NCI-H2171 treated with DMSO at 0.1 percent for 48 hours (cell line): ENCODE measurements around the gene HIBCH.
"Not testable (repeated sequence)": the region's sequence is repeated elsewhere in the genome, so short reads cannot be mapped to it uniquely, and the experiment has no call there.

Experiments
- DNase-seq: peaks from one replicate; lab custom pipeline; 2025; lab: John Stamatoyannopoulos, UW

The HIBCH gene

DNA sequence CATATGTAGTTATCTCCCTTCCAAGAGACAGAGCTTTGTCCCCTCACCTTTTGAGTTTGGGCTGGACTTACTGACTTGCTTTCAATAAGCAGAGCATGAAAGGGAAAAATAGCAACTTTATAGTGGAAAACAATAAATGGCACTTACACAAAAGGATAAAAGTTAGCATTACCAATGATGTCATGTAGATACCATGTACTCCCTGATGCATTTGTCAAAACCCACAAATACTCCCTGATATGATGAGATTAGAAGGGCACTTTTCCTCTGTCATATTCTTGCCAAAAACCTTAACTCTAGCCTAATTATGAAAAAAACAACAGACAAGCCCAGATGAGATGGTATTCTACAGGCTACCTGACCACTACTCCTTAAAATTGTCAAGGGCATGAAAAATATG is 16.0 kb downstream of the HIBCH start:
- no peak for DNase-seq

DNA sequence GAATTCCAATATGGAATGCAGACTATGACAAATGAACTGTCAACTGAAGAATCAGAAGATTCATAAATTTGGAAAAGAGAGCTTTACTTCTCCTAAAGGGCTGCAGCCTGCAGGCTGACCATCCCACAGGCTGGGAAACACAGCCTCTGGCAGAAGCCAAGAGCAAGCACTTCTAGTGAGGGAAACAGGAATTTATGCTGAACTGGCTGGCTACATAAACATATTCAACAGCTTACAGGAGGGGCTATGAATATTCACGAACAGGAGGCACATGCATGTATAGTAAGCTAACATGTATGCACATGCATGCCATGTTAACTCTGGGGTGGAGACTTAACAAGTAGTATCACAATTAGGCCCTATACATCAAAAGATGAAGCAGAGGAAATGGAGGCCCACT is 17.6 kb downstream of the HIBCH start:
- DNase-seq: no peak

DNA sequence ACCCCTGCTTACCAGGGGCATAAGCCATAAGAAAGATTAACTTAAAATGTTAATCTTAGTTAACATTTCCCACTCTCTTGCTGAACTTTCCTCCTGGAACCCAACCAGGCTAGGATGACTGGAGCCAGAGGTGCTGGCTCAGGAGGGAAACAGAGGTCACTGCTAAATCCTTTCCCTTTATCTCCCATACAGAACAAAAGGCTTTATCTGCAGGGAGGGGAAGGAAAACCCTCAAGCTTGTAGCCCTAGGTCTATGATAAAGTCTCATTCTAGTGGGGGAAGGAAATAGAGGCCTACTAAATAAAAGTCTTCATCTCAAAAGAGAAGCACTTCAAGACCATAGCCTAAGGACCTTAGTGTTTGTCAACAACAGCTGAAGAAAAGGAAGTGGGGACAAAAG is 18.6 kb downstream of the HIBCH start:
- no peak for DNase-seq

DNA sequence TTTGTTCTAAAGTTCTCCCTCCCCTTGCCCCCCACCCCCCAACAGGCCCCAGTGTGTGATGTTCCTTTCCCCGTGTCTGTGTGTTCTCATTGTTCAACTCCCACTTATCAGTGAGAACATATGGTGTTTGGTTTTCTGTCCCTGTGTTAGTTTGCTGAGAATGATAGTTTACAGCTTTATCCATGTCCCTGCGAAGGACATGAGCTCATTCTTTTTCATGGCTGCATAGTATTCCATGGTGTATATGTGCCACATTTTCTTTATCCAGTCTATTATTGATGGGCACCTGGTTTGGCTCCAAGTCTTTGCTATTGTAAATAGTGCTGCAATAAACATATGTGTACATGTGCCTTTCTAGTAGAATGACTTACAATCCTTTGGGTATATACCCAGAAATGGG is 21.7 kb downstream of the HIBCH start:
- not testable (repeated sequence) for DNase-seq

DNA sequence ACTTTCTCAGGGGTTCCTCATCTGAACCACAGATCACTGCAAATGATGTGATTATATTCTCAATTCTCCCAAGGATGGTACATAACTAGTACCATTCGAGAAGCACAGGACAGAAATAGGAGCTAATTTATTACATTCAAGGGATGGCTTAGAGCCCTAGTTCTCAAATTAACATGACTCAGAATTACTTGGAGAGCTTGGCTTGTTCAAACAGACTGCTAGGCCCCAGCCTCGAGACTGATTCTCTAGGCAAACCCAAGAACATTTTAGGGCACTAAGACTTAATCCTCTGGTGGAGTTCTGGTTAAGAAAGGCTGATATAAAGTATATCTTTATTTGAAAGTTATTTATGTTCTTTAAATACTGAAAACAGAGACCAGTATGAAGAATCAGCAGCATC is 35.8 kb downstream of the HIBCH start:
- DNase-seq: no peak

DNA sequence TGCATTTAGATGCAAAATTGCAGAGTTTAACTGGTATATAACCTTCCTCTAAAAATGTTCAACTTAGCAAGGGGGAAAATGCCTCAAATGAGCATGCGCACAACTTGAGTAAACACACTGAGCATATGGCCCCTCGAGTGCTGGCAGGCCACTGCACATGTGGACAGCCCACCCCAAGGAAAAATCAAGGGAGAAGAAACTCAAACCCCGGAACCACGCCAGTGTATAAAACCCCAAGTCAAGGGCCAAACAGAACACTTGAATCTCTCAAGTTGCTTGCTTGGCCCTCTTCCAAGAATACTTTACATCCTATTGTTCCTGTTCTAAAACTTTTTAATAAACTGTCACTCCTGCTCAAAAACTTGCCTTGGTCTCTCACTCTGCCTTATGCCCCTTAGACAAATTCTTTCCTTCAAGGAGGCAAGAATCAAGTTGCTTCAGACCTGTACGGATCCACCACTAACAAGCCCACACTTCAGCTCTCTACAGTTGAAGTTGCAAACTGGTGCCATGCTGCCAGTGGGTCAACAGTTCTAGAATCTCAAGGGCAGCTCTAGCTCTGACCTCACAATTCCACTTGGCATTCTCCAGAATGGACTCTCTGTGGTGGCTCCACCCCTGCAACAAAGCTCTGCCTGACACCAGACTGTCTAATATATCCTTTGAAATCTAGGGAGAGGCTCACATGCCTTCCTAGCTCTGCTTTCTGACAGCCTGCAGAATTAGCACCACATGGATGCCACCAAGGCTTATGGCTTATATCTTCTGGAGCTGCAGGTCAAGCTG is 38.9 kb downstream of the HIBCH start:
- DNase-seq: no peak

DNA sequence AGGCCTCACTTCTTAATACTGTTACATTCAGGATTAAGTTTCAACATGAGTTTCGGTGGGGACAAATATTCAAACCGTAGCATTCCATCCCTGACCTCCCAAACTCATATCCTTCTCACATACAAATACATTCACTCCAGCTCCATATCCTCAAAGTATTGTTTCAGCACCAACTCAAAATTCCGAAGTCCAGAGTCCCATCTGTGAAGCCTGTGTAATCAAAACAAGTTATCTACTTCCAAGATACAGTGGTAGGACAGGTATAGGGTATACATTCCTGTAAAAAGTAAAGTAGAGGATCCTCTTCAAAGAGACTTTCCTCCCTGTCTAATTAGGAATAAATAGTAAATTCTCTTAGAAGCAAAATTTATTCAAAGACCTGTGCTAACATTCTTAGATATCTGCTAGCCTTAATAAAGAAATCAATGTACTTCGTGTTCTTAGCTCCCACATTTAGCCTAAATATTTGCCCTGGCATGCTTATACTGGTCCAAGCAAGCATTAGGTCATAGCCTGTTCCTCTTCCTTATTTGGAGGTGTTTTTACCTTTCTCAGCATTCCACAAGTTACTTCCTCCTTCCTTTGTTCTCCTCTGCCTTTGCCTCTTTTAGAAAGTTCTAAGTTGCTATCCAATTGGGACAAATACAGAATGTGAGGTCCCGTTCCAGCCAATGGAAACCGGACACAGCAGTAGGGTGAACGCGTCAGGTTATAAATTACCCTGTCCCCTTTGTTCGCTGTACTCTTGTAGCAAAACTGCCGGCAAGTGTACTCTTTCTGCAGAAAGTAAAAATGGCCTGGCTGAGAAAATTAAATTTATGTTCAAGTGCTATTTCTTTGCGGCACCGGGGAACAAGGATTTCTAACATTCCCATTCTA is 40.1 kb downstream of the HIBCH start:
- not testable (repeated sequence) for DNase-seq

DNA sequence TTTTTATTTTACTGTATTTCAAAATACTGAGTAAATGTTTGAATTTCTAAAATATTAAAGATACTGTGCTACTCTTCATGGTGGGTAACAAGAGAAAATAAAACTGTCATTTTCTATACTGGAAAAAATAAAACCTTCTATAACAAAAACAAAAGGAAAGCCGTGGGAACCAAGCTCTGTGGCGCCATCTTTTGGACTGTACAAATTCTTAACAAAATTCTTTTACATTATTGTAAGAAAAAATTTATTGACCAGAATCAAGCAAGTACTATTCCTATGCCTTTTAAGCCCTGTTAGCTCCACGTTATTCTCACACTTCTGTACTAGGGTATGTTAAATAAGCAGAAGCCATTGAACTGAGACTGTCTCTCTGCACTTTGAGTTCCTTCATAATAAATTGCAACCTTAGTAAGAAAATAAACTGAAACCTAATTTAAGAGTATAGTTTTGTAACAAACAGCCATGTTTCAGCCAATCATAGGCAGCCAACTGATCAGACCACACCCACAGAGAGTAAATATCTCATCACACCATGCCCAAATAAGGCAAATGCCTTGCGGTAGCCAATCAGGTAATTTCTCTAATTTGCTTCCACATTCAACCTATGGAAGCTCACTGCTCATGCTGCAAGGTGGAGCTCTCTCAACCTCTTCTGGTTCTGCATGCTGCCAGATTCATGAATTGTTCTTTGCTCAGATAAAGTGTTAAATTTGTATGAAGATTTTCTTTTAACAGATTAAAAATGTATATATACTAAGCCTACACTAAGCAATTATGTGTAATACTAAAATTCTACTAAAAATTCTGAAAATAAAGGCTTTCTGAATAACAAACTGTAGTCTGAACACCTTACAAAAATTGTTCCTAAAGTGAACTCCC is 42.2 kb downstream of the HIBCH start:
- DNase-seq: peak; percentile 21

DNA sequence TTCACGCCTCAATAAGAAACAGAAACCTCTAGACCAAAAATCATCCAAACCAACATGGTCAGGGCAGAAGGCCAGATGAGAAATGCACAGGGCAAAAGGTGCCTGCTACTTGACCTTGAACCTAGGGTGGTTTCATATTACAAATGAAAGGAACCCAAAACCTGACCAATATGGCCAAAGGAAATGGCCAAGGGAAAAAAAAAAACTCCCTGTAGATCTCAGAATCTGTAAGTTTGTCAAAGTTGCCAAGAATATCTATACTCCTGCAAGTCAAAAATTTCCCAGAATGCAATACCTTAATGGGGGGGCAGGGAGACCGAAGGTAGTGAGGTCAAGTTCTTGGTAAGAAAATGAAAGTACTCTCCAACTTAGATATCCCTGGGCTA is 47.2 kb downstream of the HIBCH start:
- DNase-seq: no peak

DNA sequence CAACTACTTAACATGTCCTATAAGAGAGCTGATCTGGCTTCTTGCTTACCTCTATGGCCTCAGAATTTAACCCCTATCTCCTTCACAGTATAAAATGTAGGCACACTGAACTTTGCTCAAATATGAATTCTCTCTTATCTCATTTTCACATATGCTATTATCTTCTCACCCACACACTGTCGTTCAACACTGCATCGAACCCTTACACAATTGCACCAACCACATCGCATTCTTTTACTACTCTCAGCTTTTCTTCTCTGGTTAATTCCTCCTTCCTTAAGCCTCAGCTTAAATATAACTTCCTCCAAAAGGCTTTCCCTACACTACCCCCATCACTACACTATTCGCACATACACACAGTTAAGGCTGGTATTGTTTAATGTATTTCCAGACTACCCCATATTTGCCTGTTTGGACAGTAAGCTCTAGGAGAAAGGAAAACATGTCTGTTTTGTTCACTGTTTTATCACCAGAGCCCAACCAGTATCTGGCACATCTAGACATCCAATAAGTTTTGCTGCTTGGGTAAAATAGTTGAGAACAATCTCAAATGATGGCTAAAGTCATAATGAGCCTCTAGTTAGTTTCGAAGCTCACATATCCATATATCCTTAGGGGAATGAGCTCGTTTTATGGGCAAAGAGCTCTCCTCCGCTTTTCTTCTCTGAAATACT is 47.7 kb downstream of the HIBCH start:
- DNase-seq: no peak

DNA sequence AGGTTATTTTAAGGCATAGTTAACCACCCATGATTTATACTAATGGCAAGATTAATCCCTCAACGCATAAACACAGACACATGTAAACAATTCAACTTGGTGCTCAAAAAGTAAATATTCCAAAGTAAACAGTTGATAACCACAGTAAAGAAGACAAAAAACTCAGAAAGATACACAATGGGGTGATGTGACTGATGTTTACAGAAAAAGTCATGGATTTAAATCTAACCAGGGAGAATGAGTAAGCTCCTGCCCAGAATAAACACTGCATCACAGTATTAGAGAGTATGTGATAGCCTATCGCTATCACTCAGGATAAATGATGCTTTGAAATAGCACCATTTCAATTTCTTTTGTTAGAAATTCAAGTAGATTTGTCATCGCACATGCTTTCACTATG is 49.3 kb downstream of the HIBCH start:
- no peak for DNase-seq

DNA sequence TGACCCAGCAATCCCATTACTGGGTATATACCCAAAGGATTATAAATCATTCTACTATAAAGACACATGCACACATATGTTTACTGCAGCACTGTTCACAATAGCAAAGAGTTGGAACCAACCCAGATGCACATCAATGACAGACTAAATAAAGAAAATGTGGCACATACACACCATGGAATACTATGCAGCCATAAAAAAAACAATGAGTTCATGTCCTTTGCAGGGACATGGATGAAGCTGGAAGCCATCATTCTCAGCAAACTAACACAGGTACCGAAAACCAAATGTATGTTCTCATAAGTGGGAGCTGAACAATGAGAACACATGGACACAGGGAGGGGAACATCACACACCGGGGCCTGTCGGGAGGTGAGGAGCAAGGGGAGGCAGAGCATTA is 49.9 kb downstream of the HIBCH start:
- not testable (repeated sequence) for DNase-seq

DNA sequence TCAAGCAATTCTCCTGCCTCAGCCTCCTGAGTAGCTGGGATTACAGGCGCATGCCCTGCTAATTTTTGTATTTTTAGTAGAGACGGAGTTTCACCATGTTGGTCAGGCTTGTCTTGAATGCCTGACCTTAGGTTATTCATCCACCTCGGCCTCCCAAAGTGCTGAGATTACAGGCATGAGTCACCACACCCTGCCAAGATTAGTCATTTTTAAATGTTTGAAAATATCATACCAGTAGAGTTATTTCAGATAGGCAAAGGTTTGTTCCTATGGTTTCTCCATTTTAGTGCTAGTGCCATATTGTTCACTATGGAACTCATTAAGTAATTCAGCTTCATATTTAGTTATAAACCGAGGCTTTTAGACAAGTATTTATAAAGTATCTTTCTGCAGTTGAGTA is 52.3 kb downstream of the HIBCH start:
- DNase-seq: no peak

DNA sequence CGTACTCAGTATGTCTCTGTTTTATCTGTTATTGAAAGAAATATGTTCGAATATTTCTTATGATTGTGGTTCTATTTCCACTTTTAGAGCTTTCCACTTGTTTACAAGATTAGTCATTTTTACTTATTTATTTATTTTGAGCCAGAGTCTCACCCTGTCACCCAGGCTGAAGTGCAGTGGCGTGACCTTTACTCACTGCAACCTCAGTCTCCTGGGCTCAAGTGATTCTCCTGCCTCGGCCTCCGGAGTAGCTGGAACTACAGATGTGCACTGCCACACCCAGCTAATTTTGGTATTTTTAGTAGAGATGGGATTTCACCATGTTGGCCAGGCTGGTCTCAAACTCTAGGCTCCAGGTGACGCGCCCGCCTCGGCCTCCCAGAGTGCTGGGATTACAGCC is 53.3 kb downstream of the HIBCH start:
- no peak for DNase-seq

DNA sequence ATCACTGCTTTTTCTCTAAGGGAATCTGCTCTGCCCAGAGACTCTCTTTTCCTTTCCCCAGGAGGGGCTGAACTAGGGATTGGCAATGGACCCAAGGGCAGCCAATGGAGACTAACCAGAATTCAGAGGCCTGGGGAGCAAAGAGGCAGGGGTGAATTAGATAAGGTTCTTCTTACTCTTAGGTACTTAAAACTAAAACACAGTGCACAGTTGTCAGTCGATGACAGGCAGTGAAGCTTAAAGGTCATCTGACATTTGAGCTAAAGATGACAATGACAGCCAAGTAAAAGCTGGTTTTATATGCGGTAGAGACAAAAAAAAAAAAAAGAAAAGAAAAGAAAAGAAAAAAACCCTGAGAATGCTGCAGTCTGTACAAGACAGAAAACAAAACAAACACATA is 57.8 kb downstream of the HIBCH start:
- no peak for DNase-seq

DNA sequence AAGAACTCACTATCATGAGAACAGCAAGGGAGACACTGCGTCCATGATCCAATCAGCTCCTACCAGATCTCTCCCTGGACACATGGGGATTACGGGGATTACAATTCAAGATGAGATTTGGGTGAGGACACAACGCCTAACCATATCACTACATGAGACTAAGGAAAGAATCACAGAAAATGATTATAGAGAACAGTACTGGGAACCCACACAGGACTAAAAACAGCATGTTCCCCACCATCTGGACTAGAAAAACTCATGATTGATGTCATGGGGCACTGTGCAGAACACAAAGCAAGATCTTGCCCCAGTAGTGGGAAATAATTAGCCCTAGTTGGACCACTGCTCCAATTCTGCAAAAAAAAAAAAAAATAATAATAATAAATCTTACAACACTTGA is 63.5 kb downstream of the HIBCH start:
- no peak for DNase-seq

DNA sequence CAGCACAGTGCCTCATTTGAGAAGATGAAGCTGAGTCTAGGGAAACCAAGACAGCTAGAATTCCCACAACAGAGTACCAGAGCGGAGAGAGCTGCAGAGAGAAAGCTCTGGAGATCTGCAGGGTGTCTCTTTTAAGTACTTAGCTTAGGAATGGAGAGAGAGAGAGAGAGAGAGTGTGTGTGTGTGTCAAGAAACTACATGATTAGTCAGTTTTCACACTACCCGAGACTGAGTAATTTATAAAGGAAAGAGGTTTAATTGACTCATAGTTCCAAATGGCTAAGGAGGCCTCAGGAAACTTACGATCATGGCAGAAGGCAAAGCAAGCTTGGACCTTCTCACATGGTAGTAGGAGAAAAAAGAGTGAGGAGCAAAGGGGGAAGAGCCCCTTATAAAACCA is 64.0 kb downstream of the HIBCH start:
- DNase-seq: no peak

DNA sequence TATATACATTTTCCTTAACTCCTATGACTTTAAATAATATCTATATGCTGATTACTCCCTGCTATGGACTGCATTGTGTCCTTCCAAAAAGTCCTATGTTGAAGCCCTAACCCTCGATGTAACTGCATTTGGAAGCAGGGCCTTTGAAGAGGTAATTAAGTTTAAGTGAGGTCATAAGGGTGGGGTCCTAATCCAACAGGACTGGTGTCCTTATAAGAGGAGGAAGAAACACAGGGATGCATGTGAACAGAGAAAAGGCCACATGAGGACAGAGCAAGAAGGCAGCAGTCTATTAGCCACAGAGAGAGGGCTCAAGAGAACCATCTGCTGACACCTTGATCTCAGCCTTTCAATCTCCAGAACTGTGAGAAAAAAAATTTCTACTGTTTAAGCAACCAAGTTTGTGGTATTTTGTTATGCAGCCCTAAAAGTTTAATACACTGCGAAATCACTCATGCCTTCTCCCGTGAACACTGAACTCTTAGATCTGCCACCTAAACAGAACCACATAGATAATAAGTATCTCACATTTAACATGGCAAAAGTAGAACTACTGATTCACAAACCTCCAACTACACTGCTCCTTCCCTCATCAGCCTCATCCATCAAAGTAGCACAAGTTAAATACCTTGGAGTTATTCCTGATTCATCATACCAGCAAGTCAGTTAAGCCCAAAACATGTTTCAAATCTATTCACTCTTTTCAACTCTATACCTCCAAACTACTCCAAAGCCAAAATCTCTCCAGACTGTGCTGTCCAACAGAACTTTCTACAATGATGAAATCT is 65.4 kb downstream of the HIBCH start:
- no peak for DNase-seq

DNA sequence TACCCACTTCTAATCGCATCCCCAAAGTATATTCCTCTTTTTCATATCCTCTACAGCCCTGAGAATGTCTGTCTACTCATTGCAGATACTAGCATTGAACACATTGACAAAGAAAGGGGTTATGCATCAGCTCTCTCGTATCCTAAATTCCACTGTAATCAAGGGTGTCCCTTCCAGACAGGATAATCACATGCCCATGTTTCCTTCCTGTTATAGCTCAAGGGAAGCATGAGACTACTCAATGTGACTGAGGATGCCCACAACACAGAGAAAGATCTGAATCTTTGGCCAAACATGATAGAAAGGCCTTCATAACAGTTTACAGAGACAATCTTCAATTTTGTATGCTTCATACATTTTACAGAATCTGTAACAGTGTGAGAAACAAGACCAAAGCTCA is 69.2 kb downstream of the HIBCH start:
- DNase-seq: no peak

DNA sequence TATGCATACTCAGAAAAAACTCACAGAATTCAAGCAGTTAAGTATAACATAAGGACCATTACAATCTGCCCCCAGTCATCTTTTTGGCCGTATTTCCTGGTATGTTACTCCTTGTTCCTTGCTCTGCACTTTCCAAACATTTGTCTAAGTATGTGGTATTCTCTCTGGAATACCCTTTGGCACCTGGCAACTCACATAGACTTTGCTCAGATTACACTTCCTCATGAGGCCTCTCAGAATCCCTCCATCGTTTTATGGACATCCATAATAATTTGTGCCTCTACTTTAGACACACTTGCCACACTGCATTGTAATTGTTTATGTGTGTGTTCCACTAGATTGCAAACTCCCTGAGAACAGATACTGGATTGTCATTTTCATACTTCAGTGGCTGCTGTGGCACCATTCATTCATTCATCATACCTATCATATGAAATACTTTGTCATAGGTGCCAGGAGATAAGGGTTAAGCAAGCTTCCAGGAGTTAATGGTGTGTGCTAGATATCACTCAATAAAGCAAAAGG is 84.0 kb downstream of the HIBCH start:
- no peak for DNase-seq

DNA sequence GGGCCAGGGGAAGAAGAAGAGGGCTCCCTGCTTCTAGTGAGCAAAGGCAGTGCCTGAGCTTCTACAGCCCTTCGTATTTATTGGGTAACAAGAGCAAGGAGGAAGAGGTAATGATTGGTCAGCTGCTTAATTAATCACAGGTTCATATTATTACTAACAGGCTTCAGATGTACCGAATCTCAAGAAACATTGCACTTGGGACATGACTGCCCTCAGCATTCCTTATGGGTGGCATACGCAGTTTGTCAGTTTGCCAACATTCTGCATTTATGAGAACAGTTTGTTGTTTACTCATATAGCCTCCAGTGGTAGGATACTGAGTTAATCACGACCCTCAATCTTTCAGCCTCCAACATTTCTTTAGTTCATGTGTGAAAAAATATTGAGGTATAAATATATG is 84.5 kb downstream of the HIBCH start:
- DNase-seq: no peak
